Measurements from ENCODE around the gene AGPS.
"Not testable (repeated sequence)": the region's sequence is repeated elsewhere in the genome, so short reads cannot be mapped to it uniquely, and the experiment has no call there.

Gene AGPS

GRCh38 chr2:177424120-177424519 is 31.5 kb downstream of the AGPS start:
- not testable (repeated sequence) for DNase-seq

GRCh38 chr2:177424620-177425019 is 32.0 kb downstream of the AGPS start:
- not testable (repeated sequence) for DNase-seq

- DNase-seq = no peak
These were observed 34.7 kb downstream of the AGPS start for GRCh38 chr2:177427316-177427715.

GRCh38 chr2:177427936-177428335 is 35.4 kb downstream of the AGPS start:
- not testable (repeated sequence) for DNase-seq

GRCh38 chr2:177429688-177430325 is 37.2 kb downstream of the AGPS start:
- no peak for DNase-seq

- DNase-seq = no peak
These were observed 37.8 kb downstream of the AGPS start for GRCh38 chr2:177430411-177430810.

GRCh38 chr2:177431111-177431725 is 38.6 kb downstream of the AGPS start:
- DNase-seq = not testable (repeated sequence)

GRCh38 chr2:177432703-177433102 is 40.1 kb downstream of the AGPS start:
- no peak for DNase-seq

GRCh38 chr2:177433402-177433801 is 40.8 kb downstream of the AGPS start:
- no peak for DNase-seq

GRCh38 chr2:177434475-177434874 is 41.9 kb downstream of the AGPS start:
- DNase-seq = no peak

- DNase-seq = no peak
These were observed 52.6 kb downstream of the AGPS start for GRCh38 chr2:177445200-177445599.

- no peak for DNase-seq
These were observed 55.5 kb downstream of the AGPS start for GRCh38 chr2:177448031-177448430.

GRCh38 chr2:177449159-177449558 is 56.6 kb downstream of the AGPS start:
- DNase-seq = no peak

- no peak for DNase-seq
These were observed 62.6 kb downstream of the AGPS start for GRCh38 chr2:177455187-177455586.

GRCh38 chr2:177459756-177460155 is 67.2 kb downstream of the AGPS start:
- not testable (repeated sequence) for DNase-seq

- DNase-seq = no peak
These were observed 68.5 kb downstream of the AGPS start for GRCh38 chr2:177460973-177461585.

GRCh38 chr2:177464549-177464948 is 72.0 kb downstream of the AGPS start:
- DNase-seq = no peak

GRCh38 chr2:177465400-177466138 is 73.0 kb downstream of the AGPS start:
- DNase-seq = no peak

- DNase-seq = no peak
These were observed 74.0 kb downstream of the AGPS start for GRCh38 chr2:177466337-177467195.

GRCh38 chr2:177467646-177468045 is 75.1 kb downstream of the AGPS start:
- no peak for DNase-seq

- no peak for DNase-seq
These were observed 79.4 kb downstream of the AGPS start for GRCh38 chr2:177471990-177472389.

GRCh38 chr2:177474301-177474700 is 81.7 kb downstream of the AGPS start:
- no peak for DNase-seq

- DNase-seq = no peak
These were observed 82.4 kb downstream of the AGPS start for GRCh38 chr2:177474998-177475397.

All from NCI-H510A (cell line).